A204.1 (cell line): Measurements from ENCODE around the gene HIF1AN.
"Not testable (repeated sequence)": the region's sequence is repeated elsewhere in the genome, so short reads cannot be mapped to it uniquely, and the experiment has no call there.

Experiments used
- FAIRE-seq: peaks from 2 replicates; lab custom pipeline; 2012; peaks lifted over from hg19 to GRCh38; lab: Jason Lieb, UNC

HIF1AN gene

DNA sequence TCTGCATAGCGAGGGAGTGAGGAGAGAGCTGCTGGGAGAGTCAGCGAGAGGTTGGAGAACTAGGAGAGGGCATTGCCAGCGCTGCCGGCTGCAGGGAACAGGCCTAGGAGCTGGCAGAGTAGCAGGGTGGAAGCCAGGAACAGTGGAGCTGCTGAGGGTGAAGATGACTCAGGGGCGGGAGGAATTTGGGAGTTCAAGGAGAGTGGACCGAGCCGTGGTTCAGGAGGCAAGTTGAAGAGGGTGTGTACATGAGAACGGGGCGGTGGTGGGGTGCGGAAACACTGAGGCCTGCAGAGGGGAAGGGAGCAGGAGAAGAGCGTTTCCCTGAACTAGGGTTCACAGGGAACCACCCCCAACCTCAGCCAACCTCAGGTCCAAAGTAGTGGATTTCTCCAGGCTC is 31.5 kb downstream of the HIF1AN start:
- no peak for FAIRE-seq

DNA sequence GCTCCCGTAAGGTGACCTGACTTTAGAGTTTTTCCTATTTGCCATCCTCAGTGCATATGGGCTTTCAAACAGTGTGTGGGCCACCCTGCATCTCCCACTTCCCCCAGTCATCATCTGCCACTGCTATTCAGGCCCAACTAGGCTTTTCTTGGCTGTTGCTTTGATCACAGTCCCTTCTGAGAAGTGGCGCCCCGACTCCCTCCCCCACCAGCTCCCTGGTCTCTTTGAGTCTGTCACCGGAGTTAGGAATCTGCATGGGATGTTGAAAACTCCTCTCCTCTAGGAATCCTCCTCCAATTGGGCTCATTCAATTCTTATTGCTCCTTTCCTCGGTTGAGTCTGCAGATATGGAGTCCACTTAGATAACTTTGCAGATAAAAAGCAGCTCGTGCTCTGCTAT is 32.1 kb downstream of the HIF1AN start:
- FAIRE-seq = no peak

- FAIRE-seq = no peak
Measured at GRCh38 chr10:100568912-100569311, 33.2 kb downstream of the HIF1AN start.

GRCh38 chr10:100569687-100570481 is 34.1 kb downstream of the HIF1AN start:
- FAIRE-seq = no peak

DNA sequence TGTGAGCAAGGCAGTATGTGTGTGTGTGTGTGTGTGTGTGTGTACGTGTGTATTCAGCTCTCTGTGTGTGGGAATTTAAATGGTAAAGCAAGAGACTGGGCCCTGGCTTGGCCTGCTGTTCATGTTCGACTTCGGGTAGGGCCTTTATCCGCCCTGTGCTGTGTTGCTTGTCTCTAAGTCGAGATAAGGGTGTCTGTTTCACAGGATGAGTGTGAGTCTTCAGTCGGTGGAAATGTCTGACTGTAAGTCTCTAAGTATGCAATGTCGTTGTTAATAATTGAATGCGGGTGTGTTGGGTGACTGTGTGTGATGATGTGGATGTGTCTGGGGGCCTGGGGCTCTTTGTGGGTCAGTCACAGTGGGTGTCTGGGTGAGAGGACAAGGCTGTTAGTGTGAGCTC is 34.8 kb downstream of the HIF1AN start:
- no peak for FAIRE-seq

GRCh38 chr10:100571084-100571856 is 35.5 kb downstream of the HIF1AN start:
- no peak for FAIRE-seq

- FAIRE-seq = not testable (repeated sequence)
Measured at GRCh38 chr10:100575146-100575545, 39.4 kb downstream of the HIF1AN start.

DNA sequence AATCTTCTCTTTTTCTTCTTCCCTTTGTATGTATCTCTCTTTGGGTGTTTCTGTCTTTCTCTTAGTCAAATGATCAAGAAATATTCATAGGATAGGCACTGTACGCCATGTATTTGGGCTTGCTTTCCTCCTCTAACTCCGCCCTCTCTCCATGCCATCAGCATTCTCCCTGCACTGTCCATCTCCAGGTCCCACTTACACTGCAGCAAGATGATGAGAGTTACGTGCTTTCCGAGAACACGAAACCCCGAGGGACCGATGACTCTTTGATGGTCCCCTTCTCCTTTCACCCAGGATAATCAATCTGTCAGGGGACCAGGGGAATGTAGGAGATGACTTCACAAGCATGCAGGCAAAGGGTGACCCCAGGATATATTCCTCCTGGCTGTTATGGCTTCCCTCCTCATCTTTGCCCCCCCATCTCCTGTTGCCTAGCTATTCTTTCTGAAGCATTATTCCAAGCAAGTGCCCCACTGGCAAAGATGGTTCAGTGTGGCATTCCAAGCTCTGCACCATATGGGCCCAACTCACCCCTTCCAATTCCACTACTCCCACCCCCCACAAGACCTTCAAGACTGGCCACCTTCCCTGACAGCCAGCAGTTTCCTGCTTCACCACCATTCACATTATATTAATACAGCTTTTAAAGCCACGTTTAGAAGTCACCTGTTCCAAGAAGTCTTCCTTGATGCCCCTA is 40.0 kb downstream of the HIF1AN start:
- no peak for FAIRE-seq

GRCh38 chr10:100576282-100576635 is 40.5 kb downstream of the HIF1AN start:
- FAIRE-seq = no peak

- no peak for FAIRE-seq
Measured at GRCh38 chr10:100579261-100580090, 43.7 kb downstream of the HIF1AN start.

GRCh38 chr10:100586959-100587358 is 51.2 kb downstream of the HIF1AN start:
- FAIRE-seq = no peak

DNA sequence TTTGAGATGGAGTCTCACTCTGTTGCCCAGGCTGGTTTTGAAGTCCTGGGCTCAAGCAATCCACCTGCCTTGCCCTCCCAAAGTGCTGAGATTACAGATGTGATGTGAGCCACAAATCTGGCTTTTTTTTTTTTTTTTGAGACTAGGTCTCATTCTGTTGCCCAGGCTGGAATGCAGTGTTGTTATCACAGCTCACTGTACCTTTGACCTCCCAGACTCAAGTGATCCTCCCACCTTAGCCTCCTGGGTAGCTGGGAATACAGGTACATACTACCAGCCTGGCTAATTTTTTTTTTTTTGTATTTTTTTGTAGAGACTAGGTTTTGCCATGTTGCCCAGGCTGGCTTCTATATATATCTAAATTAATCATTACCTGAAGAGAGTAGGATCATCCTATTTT is 62.4 kb downstream of the HIF1AN start:
- FAIRE-seq = no peak

- no peak for FAIRE-seq
Measured at GRCh38 chr10:100600218-100600617, 64.5 kb downstream of the HIF1AN start.

GRCh38 chr10:100607439-100607838 is 71.7 kb downstream of the HIF1AN start:
- no peak for FAIRE-seq
